HepG2 (cell line): ENCODE measurements around the gene THRB. TPM values are rescaled to one million over a fixed set of nuclear protein-coding genes. Genes with fewer than 3 reads are reported as not detected.

Experiments used
- ATAC-seq: fragments of 200-7000 bp; cut with Tn5 transposase; 3 replicates; pipeline ENCODE4 v1.9.1; 2020; ENCODE audit warnings: mild to moderate bottlenecking, moderate library complexity
- BruUV-seq: library from RNA; stranded (reverse); fragments of 400-500 nt; replicated peaks from 2 replicates; lab custom pipeline; 2021; lab: Mats Ljungman, UMichigan
- CTCF ChIA-PET: fragments of 300-600 bp; formaldehyde crosslinking; extraction: SDS; loops from one replicate; lab custom pipeline; 2021; ENCODE audit warnings: low total read pairs, inconsistent platforms, low intra/inter-chr PET ratio; lab: Yijun Ruan, JAX
- POLR2A ChIA-PET: fragments of 350-600 bp; sonication (Branson Sonifier 250); formaldehyde crosslinking; loops from one replicate; lab custom pipeline; 2020; ENCODE audit warnings: antibody characterized with exemption, inconsistent platforms; lab: Yijun Ruan, JAX
- DNase-seq: peaks from one replicate; pipeline ENCODE4 v3.0.0-alpha.2; 2015; ENCODE audit warnings: low spot score
- FAIRE-seq: peaks from 3 replicates; lab custom pipeline; 2011; peaks lifted over from hg19 to GRCh38; lab: Jason Lieb, UNC
- H2AFZ ChIP-seq: one replicate; pipeline ENCODE4 v1.6.1; 2011; ENCODE audit warnings: low read length, inconsistent platforms
- H3K27ac ChIP-seq: fragments of 300-600 bp; 3 replicates; pipeline ENCODE4 v1.8.0; 2011; ENCODE audit warnings: mixed run types, mild to moderate bottlenecking, mixed read lengths, low read length, inconsistent platforms; ENCODE audit not compliant: insufficient read depth; ENCODE audit errors: extremely low read length
- H3K27me3 ChIP-seq, 2 experiments: fragments of 200-600 bp in 1 of 2; 2 replicates in 1 of 2; 3 replicates in 1 of 2; pipeline versions ENCODE4 v1.6.0 to v1.8.0; 2011; ENCODE audit warnings: low read length in 2 of 2, mild to moderate bottlenecking in 2 of 2, moderate library complexity in 2 of 2, inconsistent platforms in 1 of 2; ENCODE audit not compliant: insufficient read depth in 2 of 2, control insufficient read depth in 1 of 2
- H3K36me3 ChIP-seq, 2 experiments: fragments of 200-600 bp in 1 of 2; replicated peaks in 1 of 2; 2 replicates in 1 of 2; 3 replicates in 1 of 2; pipeline versions ENCODE4 v1.5.1 to v1.8.0; 2011; ENCODE audit warnings: low read length in 2 of 2, inconsistent platforms in 1 of 2; ENCODE audit not compliant: insufficient read depth in 2 of 2, control insufficient read depth in 1 of 2
- H3K4me1 ChIP-seq: 2 replicates; pipeline ENCODE4 v1.5.1; 2012; ENCODE audit warnings: low read length, inconsistent platforms; ENCODE audit not compliant: insufficient read depth
- H3K4me2 ChIP-seq: 2 replicates; pipeline ENCODE4 v1.6.0; 2011; ENCODE audit warnings: low read depth, low read length, inconsistent platforms
- H3K4me3 ChIP-seq, 3 experiments: fragments of 200-600 bp in 1 of 3; sonication (generic), shearing (Covaris generic) in 1 of 3; replicated peaks in 1 of 3; 2 replicates each; pipeline ENCODE4 v1.5.1; 2011 to 2016; ENCODE audit warnings: low read length in 3 of 3, inconsistent platforms in 2 of 3, low read depth in 2 of 3, mild to moderate bottlenecking in 2 of 3, control low read depth in 1 of 3, mixed read lengths in 1 of 3; ENCODE audit not compliant: insufficient read depth in 1 of 3
- H3K79me2 ChIP-seq: one replicate; pipeline ENCODE4 v1.6.1; 2011; ENCODE audit warnings: low read length, inconsistent platforms; ENCODE audit not compliant: insufficient read depth
- H3K9ac ChIP-seq: 2 replicates; pipeline ENCODE4 v1.6.0; 2011; ENCODE audit warnings: mild to moderate bottlenecking, low read depth, low read length, inconsistent platforms; ENCODE audit not compliant: insufficient read depth
- H3K9me3 ChIP-seq: 2 replicates; pipeline ENCODE4 v1.5.1; 2012; ENCODE audit warnings: mild to moderate bottlenecking, low read length
- H4K20me1 ChIP-seq: 2 replicates; pipeline ENCODE4 v1.6.0; 2011; ENCODE audit warnings: inconsistent platforms, mild to moderate bottlenecking, low read length, moderate library complexity; ENCODE audit not compliant: insufficient read depth
- CBFB ChIP-seq: sonication (generic); formaldehyde crosslinking; IDR thresholded peaks from 2 replicates; pipeline ENCODE4 v1.4.0; 2020; ENCODE audit warnings: missing genetic modification reagents
- FOXP1 ChIP-seq, 2 experiments: fragments of 450-650 bp in 1 of 2; IDR thresholded peaks; 2 replicates each; pipeline ENCODE4 v1.6.1; 2017 to 2018; ENCODE audit warnings: antibody characterized with exemption in 1 of 2
- HES4 ChIP-seq: sonication (generic); formaldehyde crosslinking; IDR thresholded peaks from 2 replicates; pipeline ENCODE4 v1.9.0; 2021; ENCODE audit warnings: mild to moderate bottlenecking, missing genetic modification reagents, borderline replicate concordance
- KAT2B ChIP-seq: fragments of 150-350 bp; IDR thresholded peaks from 2 replicates; pipeline ENCODE4 v1.6.1; 2014; ENCODE audit warnings: low read depth, low read length, borderline replicate concordance
- KDM3A ChIP-seq: IDR thresholded peaks from 2 replicates; pipeline ENCODE4 v1.6.1; 2018; ENCODE audit warnings: low read depth, missing compliant biosample characterization
- NCOA2 ChIP-seq: sonication (generic); formaldehyde crosslinking; IDR thresholded peaks from 2 replicates; pipeline ENCODE4 v1.8.0; 2022; ENCODE audit warnings: inconsistent platforms
- TFAP4 ChIP-seq: sonication (generic); IDR thresholded peaks from 2 replicates; pipeline ENCODE4 v1.6.1; 2016; ENCODE audit warnings: low read depth, borderline replicate concordance
- ZFP37 ChIP-seq: sonication (generic); formaldehyde crosslinking; IDR thresholded peaks from 2 replicates; pipeline ENCODE4 v1.4.0; 2020; ENCODE audit warnings: missing genetic modification reagents, borderline replicate concordance
- ZIK1 ChIP-seq: sonication (generic); formaldehyde crosslinking; IDR thresholded peaks from 2 replicates; pipeline ENCODE4 v1.5.0; 2020; ENCODE audit warnings: mild to moderate bottlenecking, low read depth, missing genetic modification reagents, borderline replicate concordance
- ZNF138 ChIP-seq: sonication (generic); formaldehyde crosslinking; IDR thresholded peaks from 2 replicates; pipeline ENCODE4 v1.5.0; 2020; ENCODE audit warnings: mild to moderate bottlenecking, low read depth, missing genetic modification reagents
- ZNF235 ChIP-seq: sonication (generic); formaldehyde crosslinking; IDR thresholded peaks from 2 replicates; pipeline ENCODE4 v1.8.1; 2023; ENCODE audit warnings: mild to moderate bottlenecking, missing genetic modification reagents, borderline replicate concordance
- ZNF260 ChIP-seq: sonication (generic); formaldehyde crosslinking; IDR thresholded peaks from 2 replicates; pipeline ENCODE4 v1.4.0; 2020; ENCODE audit warnings: missing genetic modification reagents, low read depth, mild to moderate bottlenecking, borderline replicate concordance
- ZNF558 ChIP-seq: sonication (generic); formaldehyde crosslinking; IDR thresholded peaks from 2 replicates; pipeline ENCODE4 v1.9.0; 2022; ENCODE audit warnings: mild to moderate bottlenecking, missing genetic modification reagents, borderline replicate concordance
- WGBS: methylation state at CpG from one replicate; pipeline ENCODE4 v1.1.6; 2017; ENCODE audit warnings: low lambda C conversion rate; 5-methylcytosine and 5-hydroxymethylcytosine counted together
- in situ Hi-C: cut with HindIII; loops from 2 replicates; pipeline ENCODE4 v1.10.0; 2017; ENCODE audit warnings: low pct_unique_long_range_greater_than_20kb; ENCODE audit not compliant: extremely low pct_ligation_motif_present
- intact Hi-C: fragments of 100-400 bp; cut with micrococcal nuclease; formaldehyde crosslinking; loops from one replicate; pipeline ENCODE4 v1.10.0; 2022; ENCODE audit not compliant: unreplicated experiment
- polyA plus RNA-seq, 8 experiments: library from polyadenylated mRNA; depleted of rRNA in 3 of 8; stranded (reverse) in 7 of 8; unstranded in 1 of 8; fragments of >200 nt; fragmentation: Illumina TruSeq in 4 of 8; extraction: Trizol in 4 of 8; gene quantifications; 2 replicates each; pipeline versions ENCODE4 v1.2.1 to v1.2.3, GENCODE V29; 2011 to 2016; ENCODE audit warnings: low read depth in 4 of 8, missing spikeins in 1 of 8, mixed read lengths in 1 of 8; ENCODE audit not compliant: insufficient read depth in 1 of 8
- total RNA-seq, 5 experiments: library from RNA; depleted of rRNA; stranded (reverse); fragments of >200 nt; fragmentation: Illumina TruSeq; extraction: Trizol; gene quantifications; 2 replicates each; pipeline ENCODE4 v1.2.3, GENCODE V29; 2016; ENCODE audit warnings: low read depth in 1 of 5
- TF ChIP-seq, protein P1 (sequence below): sonication (generic); formaldehyde crosslinking; IDR thresholded peaks from 2 replicates; pipeline ENCODE4 v1.5.1; 2020; ENCODE audit warnings: mild to moderate bottlenecking, missing genetic modification reagents, borderline replicate concordance
- TF ChIP-seq, protein P2 (sequence below): sonication (generic); formaldehyde crosslinking; IDR thresholded peaks from 2 replicates; pipeline ENCODE4 v1.9.0; 2021; ENCODE audit warnings: mild to moderate bottlenecking, missing genetic modification reagents

THRB gene
- total and polyA plus RNA-seq, 2 of the 13 experiments (the other 11 are each of a cell fraction or from before 2014, with no cell fraction given), result 4.7 to 22.7 TPM

DNA sequence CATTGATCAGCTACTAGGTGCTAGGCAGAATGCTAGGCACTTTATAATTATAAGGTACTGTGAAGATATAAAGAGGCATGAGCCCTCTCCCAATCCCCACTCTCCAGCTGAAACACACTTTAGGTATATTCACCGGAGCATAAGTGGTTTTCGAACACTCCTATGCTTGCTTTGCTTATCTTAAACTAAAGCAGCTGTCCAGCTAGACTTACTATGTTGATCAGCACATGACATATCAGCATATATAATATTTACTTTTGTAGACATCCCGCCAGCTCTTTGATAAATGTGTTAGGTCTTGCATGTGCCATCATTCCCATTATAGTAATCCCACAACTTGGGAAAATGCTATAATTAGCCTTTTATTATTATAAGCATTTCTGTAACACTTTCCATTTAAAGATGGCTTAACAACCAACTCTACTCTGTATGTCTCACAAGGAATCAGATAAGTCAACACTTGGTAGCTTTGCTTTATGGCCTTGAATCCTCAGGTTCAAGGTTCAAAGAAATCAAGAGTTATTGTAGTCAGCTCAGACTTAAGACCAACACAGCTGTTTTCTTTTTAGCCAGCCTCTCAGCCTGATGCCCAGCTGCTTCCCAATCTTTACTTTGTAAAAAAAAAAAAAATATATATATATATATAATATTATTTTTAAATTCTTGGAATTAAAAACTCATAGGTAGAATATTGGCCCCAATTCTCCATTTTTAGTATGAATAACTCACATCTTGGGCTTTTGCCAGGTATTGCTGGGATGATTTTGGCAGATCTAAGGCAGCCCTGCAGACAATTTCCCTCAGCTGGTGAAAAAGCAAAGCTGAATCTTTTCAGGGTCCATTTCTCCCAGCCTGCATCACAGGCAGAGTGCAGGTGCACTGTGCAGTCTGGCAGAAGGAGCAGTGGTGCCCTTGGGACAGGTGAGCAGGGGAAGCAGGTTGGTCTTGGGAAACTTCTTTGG lies 104.2 kb downstream of the THRB start:
- DNase-seq (no peak), FAIRE-seq (no peak), ATAC-seq (no peak)
- in situ Hi-C loops (no loop called here), intact Hi-C loops (no loop called here)
- H3K27ac ChIP-seq, result no peak overlapping the region
- no peaks in the 10 kb centered on the region for H3K27me3 ChIP-seq
- no peaks in the 10 kb centered on the region for H3K36me3 ChIP-seq
- 90% methylated on average over 3 of the region's 3 CpGs for WGBS
- H3K4me3 ChIP-seq, result no peak overlapping the region
- peaks cover 11% of the 10 kb centered on the region for H3K79me2 ChIP-seq
- TF ChIP-seq TFAP4 (no peak), ZNF235 (no peak), KDM3A (CRISPR knock-in tag) (no peak), NCOA2 (CRISPR knock-in tag) (no peak), KAT2B (no peak), ZNF260 (no peak), ZNF558 (CRISPR knock-in tag) (no peak), ZIK1 (CRISPR knock-in tag) (no peak), ZFP37 (CRISPR knock-in tag) (no peak), ZNF138 (no peak), FOXP1 (IDR thresholded peaks at IDR 0.05) (no peak), FOXP1 (CRISPR knock-in tag; IDR thresholded peaks at IDR 0.05) (no peak), CBFB (CRISPR knock-in tag) (no peak), HES4 (no peak)
- TF ChIP-seq, protein P1, sequence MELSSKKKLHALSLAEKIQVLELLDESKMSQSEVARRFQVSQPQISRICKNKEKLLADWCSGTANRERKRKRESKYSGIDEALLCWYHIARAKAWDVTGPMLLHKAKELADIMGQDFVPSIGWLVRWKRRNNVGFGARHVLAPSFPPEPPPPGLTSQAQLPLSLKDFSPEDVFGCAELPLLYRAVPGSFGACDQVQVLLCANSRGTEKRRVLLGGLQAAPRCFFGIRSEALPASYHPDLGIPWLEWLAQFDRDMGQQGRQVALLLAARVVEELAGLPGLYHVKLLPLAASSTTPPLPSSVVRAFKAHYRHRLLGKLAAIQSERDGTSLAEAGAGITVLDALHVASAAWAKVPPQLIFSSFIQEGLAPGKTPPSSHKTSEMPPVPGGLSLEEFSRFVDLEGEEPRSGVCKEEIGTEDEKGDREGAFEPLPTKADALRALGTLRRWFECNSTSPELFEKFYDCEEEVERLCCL, result no peak
- TF ChIP-seq, protein P2, sequence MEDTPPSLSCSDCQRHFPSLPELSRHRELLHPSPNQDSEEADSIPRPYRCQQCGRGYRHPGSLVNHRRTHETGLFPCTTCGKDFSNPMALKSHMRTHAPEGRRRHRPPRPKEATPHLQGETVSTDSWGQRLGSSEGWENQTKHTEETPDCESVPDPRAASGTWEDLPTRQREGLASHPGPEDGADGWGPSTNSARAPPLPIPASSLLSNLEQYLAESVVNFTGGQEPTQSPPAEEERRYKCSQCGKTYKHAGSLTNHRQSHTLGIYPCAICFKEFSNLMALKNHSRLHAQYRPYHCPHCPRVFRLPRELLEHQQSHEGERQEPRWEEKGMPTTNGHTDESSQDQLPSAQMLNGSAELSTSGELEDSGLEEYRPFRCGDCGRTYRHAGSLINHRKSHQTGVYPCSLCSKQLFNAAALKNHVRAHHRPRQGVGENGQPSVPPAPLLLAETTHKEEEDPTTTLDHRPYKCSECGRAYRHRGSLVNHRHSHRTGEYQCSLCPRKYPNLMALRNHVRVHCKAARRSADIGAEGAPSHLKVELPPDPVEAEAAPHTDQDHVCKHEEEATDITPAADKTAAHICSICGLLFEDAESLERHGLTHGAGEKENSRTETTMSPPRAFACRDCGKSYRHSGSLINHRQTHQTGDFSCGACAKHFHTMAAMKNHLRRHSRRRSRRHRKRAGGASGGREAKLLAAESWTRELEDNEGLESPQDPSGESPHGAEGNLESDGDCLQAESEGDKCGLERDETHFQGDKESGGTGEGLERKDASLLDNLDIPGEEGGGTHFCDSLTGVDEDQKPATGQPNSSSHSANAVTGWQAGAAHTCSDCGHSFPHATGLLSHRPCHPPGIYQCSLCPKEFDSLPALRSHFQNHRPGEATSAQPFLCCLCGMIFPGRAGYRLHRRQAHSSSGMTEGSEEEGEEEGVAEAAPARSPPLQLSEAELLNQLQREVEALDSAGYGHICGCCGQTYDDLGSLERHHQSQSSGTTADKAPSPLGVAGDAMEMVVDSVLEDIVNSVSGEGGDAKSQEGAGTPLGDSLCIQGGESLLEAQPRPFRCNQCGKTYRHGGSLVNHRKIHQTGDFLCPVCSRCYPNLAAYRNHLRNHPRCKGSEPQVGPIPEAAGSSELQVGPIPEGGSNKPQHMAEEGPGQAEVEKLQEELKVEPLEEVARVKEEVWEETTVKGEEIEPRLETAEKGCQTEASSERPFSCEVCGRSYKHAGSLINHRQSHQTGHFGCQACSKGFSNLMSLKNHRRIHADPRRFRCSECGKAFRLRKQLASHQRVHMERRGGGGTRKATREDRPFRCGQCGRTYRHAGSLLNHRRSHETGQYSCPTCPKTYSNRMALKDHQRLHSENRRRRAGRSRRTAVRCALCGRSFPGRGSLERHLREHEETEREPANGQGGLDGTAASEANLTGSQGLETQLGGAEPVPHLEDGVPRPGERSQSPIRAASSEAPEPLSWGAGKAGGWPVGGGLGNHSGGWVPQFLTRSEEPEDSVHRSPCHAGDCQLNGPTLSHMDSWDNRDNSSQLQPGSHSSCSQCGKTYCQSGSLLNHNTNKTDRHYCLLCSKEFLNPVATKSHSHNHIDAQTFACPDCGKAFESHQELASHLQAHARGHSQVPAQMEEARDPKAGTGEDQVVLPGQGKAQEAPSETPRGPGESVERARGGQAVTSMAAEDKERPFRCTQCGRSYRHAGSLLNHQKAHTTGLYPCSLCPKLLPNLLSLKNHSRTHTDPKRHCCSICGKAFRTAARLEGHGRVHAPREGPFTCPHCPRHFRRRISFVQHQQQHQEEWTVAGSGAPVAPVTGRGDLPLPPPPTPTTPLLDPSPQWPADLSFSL (CRISPR knock-in tag), result no peak
- H4K20me1 ChIP-seq, result no peaks in the 10 kb centered on the region
- H2AFZ ChIP-seq, result no peak overlapping the region
- H3K9me3 ChIP-seq, result no peaks in the 10 kb centered on the region
- no peak overlapping the region for H3K9ac ChIP-seq
- POLR2A ChIA-PET, result interaction anchor here (1.3 to 1.8 kb wide), 2 partner anchors 61 to 105 kb away, joined by 5 to 7 read pairs; no protein-coding TSS in a partner anchor
- H3K4me2 ChIP-seq, result no peak overlapping the region
- BruUV-seq, result no TSS peak
- peaks cover 27% of the 10 kb centered on the region for H3K4me1 ChIP-seq
- CTCF ChIA-PET, result no interaction called here
